Skin of body (tissue), 2 donors: ENCODE data around the gene BHMT. TPM values are rescaled to one million over a fixed set of nuclear protein-coding genes. Genes with fewer than 3 reads are reported as not detected.

Experiments
- DNase-seq: peaks from one replicate; lab custom pipeline; 2025; lab: John Stamatoyannopoulos, UW
- total RNA-seq: library from RNA; depleted of rRNA; stranded (reverse); fragments of >200 nt; gene quantifications from one replicate; pipeline ENCODE4 v1.2.3, GENCODE V29; 2014

The BHMT gene, protein sequence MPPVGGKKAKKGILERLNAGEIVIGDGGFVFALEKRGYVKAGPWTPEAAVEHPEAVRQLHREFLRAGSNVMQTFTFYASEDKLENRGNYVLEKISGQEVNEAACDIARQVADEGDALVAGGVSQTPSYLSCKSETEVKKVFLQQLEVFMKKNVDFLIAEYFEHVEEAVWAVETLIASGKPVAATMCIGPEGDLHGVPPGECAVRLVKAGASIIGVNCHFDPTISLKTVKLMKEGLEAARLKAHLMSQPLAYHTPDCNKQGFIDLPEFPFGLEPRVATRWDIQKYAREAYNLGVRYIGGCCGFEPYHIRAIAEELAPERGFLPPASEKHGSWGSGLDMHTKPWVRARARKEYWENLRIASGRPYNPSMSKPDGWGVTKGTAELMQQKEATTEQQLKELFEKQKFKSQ
- 0.39 TPM for total RNA-seq

DNA sequence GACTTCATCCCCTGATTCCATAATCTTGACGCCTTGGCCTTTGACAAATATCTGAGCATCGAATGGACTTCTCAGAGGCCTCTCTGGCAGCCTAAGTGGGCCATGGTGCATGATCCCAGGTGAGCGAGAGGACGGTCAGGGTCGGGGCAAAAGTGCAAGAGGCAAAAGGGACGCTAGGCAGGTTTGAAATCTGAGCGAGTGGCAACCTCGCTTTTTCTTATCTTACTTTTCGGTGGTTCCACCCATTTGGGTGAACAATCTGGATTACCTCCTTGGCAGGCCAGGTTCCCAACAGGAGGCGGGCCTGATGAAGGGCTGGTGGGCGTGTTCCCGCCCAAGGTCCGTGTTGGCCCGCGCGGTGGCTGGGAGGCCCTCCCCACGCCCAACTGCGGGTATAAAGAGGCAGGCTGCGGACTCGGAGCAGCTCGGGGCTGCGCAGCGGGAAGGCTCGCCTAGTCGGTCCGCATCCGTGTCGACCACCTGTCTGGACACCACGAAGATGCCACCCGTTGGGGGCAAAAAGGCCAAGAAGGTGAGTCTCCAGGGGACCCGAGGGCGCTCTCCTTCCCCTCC lies at the start of gene BHMT:
Gene BHMT (plus strand): TSS at position 423 of the 573 bp plus-strand sequence. CDS start 77 bp downstream, at position 500.
- DNase-seq, result no peak

DNA sequence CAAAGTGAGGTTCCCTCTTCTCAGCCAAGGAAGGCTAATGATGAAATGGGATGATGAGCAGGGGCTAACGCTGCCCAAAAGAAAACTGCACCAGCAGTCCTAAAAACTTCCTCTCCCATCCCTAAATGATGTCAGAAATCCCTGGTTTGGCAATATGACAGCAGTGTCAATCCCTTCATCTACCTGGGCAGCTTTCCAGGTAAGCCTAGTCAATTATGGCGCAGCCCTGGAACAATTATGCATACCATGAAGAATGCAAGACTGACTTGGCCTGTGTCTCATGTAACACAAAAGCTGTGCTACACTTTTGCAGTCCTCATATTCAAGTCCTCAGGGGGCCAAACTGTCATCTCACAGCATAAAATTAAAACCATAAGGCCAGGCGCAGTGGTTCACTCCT lies 49.2 kb upstream of the BHMT start:
- peak; percentile 15 for DNase-seq

DNA sequence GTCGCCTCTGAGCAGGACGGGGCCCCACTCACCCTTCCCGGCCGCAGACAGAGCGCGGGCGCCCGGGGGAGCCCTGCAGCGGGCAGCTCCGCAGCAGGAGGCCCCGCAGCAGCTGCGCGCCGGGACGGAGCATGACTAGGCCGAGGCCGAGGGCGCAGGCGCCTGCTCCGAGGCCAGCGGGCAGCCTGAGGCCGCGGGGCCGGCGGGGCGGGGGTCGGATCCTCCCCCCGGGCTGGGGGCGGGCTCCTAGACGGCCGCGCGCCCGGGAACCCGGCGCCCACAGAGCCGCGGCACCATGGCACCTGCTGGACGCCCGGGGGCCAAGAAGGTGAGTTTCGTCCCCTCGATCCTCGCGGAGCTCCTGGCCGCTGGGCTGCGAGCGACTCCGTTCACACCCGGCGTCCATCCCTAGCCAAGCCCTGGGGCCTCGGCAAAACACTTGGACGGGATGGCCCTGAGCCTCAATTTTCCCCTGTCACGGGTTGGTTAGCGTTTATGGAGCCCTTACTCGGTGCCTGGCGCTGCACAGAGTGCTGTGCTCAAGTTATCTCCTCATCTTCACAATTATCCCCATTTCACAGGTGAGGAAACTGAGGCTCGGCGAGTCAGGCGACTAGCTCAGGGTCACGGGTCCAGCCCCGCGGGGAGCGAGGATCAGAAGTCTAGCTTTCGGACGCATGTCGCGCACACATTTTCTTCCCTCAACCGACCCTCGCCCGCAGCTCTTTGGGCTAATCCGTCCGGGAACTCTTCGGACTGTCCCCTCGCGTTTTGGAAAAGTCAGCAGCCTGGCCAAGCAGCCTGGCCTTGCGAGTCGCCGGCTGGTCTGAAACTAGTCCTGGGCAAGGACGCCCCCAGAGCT lies 41.9 kb upstream of the BHMT start, which contains the start of the genes BHMT2 and DMGDH:
Gene BHMT2 (plus strand): TSS at position 280 of the 862 bp plus-strand sequence. CDS start 16 bp downstream, at position 296.
Gene DMGDH (minus strand): TSS at position 187 of the 862 bp plus-strand sequence. CDS start 54 bp downstream, at position 133.
- no peak for DNase-seq

DNA sequence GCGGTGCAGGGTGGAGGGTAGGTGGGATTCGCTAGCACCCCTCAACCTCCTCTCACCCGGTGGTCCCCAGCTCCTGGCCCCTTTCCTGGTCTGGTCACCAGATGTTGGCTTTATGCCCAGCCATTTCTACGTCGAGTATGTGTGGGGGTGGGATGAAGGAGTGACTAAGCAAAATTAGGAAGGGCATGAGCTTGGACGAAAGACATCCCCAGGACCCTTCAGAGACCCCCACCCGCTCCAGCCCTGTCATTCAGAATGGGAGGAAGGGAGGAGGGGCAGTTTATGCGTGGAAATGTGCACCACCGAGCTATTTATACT lies 41.3 kb upstream of the BHMT start:
- DNase-seq, result peak; percentile 11

DNA sequence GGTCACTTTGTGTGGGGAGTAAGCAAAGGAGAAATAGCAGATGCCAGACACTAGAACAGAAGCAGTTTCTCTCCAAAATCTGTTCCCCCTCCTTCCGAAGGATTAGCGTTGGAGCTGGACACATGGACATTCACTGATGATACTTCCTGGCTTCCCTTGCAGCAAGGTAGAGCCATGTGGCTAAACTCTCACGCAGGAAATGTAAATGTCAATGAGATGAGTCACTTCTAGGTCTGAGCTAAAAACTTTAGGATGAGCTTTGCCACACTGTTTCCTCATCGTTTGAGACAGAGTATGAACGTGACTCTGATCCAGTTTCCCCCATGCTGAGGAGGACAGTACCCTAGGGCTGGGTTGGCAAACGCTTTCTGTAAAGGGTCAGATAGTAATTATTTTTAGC lies 37.0 kb upstream of the BHMT start:
- DNase-seq, result no peak

DNA sequence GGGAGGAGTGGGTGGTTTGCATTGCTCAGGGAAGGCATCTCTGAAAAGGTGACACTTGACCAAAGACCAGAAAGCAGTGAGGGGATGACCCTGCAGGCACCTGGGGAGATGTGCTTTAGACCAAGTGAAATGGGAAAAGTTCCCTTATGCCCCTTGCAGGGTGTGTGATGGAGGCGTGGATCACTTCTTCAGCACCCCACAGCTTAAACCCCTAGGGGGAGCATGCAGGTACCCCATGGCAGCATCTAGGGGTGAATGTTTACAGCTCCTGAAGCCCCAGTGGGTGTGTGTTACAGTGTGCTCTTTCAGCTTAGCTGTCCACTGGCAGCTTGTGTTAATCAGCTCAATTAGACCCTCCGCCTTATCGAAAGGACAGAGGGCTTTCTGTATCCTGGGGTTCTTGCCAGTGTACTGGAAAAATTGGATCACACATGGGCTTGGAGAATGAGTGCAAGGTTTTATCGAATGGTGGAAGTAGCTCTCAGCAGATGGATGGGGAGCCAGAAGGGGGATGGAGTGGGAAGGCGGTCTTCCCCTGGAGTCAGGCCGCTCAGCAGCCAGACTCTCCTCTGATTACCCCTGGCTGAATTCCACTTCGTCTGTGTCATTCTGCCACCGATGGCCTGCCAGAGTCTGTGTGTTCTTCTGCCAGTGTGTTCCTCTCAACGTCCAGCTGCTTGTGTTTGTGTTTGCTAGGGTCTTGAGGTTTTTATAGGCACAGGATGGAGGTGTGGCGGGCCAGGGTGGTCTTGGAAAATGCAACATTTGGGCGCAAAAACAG lies 35.8 kb upstream of the BHMT start:
- DNase-seq, result no peak

DNA sequence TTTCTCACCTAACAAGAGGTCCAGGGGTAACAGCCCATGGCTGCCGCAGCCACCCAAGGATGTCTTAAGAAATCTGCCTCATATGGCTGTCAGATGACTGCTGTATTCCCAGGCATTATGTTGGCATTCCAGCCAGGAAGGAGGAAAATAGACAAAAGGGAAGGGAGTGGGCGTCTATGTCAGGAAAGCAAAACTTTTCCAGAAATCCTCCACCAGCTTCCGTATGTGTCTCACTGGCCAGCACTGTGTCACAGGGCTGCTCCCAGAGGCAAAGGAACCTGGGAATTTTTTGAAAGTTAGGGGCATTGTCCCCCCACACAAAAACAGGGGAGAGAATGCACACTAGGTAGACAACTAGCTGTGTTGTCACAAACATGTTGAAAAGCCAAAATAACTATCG lies 34.8 kb upstream of the BHMT start:
- DNase-seq, result peak; percentile 2

DNA sequence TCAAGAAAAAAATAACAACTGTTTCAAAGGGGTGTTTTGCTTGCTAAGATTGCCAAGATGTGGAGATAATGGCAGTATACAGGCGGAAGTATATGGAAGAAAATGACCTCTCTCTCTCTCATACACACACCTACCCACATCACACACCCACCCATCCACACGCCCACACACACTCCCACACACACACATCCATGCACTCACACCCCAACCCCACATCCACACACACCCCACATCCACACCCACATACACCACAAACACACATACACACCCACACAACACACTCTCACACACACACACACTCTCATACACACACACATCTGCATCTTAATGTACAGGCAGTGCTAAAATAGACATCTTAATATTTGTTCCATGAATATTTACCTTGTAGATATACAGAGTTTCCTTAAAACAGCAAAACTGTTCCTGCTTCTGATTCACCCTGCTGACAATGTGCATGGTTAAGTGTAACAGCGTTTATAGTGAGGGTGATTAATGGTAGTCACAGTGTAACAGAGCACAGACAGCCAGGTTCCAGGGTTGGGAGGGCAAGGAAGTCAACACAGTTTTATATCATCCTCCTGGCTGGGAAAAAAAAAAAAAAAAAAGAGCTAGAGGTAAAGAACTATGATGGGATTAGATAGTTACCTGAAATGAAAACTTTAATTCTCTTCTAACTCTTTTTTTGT lies 33.8 kb upstream of the BHMT start:
- DNase-seq, result no peak

DNA sequence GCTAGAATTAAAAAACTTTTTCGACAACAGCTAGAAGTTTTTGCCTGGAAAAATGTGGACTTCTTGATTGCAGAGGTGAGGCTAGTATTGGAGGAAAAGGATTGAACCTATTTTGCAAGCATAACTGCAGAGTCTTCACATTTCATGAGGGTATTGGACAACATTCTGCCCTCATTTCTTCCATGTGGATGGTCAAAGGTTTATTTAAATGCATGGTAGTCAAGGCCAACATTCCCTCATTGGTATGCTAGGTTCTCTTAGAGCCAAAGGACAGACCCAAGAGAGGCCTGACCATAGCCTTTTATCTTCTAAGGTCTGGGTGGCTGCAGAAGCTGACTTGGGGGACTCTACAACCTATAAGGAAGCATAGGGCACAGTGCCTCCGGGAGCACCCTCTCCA lies 30.8 kb upstream of the BHMT start:
- DNase-seq, result no peak

DNA sequence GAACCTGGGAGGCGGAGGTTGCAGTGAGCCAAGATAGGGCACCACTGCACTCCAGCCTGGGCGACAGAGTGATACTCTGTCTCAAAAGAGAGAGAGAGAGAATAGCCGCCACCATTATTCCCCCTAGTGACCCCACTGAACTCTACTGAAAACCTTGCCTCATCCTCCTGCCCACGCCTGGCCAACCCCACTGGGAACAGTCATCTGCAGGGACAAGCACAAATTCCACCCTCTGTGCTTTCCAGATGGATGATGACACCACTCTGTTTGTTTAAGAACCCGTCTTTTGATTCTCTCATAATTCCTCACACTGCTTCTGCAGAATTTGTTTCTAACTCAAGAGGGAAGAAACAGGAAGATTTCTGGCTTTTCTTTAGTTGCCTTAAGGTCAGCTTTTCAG lies 29.8 kb upstream of the BHMT start:
- no peak for DNase-seq

DNA sequence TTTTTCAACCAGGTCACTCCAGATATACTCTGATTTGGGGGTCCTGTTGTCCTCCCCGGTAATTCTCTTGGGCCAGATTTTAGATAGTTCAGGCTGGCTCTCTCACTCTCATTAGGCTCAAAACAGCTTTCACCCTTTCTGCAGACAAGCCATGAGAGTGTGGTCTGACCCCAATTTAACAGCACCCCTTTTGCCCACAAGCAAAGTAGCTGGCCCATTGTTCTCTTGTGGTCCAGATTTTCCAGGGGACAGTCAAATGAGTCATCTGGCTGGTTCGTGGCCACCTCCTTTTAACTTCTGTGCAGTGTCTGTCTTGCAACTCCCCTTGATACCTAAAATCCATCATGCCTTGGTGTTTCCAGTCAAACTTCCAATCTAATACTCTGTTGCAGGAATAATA lies 25.5 kb upstream of the BHMT start:
- no peak for DNase-seq

DNA sequence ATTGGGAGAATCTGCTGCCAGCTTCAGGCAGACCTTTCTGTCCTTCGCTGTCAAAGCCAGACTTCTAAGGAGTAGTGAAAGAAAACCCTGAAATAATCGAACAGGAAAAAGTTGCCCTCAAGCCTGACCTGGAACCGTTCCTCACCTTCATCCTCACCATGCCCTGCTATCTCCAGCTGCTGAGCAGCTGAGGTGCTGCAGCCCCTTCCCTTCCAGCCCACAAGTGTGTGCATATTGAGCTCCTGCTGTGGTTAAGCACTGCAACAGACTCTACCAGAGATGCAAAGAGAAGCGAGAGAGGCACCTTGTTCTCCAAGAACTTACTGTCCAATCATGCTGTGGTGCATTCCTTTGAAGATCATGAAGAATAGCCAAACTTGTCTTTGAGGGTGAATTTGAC lies 23.1 kb upstream of the BHMT start:
- DNase-seq, result no peak

DNA sequence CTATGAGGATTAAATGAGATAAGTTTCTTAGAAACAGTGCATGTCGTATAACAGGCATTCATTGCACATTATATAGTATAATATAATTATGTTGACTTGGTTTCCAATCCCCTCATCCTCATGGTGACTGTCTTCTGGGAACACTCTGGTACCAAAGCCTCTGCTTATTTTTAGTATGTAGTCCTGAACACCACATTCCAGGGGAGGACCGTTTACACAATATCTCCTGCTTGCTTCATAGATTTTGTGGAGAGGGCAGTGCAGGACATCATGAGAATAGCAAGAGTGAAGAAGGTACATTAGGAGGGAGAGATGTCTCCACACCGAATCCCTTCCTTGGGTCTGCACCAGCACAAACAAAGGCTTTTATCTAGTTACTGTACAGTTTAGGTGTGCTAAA lies 20.5 kb upstream of the BHMT start:
- DNase-seq, result no peak

DNA sequence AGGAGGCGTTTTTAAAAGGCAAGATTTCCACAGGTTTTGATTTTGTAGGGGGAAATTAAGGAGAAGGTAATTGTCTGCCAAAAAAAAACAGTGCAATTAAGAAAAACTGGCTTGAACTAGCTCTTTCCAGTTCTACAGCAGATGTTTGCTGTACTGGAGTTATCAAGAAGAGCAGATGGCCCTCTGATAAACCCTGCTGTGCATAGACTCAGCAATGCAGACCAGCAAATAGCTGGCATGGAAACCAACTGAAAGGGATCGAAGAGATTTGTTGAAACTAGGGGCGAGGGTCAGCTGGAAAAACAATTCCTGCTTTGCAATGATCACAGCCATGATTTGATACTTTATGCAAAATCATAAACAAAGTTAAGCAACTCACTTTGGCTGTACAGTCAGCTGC lies 17.8 kb upstream of the BHMT start:
- DNase-seq, result no peak

DNA sequence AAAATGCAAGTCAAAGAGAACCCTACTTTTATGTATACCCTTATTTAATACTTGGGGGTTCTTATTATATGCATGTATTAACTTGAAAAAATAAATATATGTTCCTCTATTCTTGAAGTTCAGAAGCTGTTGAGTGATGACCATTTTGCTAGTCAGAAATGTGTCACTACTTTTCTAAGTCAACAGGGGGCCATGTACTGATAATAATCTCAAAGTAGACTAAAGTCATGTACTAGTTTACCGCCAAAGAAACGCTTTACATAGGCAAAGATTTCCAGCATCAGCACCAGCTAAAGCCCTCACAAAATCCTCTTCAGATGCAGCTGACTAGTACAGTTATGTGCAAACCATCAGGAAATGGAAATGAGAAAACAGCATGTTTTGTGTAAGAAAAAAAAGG lies 5.7 kb upstream of the BHMT start:
- no peak for DNase-seq

DNA sequence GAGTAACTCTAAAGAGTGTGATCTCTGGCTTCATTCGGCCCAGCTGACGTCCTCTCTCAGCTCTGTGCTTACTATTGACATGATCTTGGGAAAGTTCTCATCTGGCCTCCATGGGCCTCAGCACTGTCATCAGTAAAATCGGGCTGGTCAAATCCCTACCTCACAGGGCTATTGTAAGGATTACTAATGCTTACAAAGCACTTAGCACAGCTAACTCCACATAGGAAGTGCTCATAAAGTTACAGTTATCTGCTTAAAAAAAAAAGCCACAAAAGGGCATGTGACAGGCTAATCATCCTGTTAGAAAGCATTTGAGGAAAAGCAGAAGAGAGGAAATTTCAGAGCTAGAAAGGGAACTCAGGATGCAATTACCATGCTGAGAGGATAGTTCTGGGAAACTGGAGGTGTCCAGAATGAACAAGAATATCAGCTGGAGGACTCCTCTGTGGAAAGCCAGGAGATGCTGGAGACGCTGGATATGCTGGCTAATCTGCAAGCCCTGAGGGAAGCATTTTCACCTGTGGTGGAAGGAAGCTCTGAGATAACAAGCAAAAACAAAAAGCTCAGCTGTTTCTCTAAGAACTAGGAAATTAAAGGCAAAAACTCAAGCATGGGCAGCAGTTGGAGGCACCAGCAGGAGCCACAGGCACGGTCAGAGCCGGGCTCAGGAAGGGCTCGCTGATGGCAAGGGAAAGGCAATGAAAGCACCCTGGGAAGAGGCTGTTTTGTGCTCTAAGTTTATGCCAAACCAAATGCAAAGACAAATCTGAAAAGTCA lies 4.4 kb upstream of the BHMT start:
- DNase-seq, result peak; percentile 1

DNA sequence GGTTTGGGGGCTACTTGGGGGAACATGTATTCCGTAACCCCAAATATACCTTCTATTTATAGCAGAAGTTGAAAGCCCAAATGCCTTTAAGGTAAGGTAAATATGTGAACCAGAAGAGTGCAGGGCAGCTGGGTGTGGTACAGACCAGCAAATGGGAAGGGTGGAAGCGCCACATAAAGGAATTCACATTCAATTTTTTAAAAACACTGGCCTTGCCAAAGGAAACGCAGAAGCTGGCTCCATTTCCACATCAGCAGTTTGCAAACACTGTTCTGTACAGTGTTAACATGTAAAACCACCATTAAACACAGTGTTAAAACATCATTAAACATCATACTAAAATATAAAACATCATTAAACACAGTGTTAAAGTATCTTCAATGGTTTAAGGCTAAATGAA lies 3.5 kb upstream of the BHMT start:
- DNase-seq, result no peak

DNA sequence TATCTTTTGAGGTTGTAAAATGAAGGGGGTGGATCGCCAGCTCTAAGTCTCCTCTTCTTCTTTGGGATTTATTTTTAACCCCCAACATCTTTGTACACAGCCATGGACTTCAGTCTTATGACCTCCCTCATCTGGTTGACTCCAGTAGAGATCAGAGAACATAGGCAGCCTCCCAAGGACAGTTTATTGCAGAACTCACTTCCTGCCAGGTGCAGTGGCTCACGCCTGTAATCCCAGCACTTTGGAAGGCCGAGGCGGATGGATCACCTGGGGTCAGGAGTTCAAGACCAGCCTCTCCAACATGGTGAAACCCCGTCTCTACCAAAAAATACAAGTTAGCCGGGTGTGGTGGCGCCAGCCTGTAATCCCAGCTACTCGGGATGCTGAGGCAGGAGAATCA lies 2.8 kb upstream of the BHMT start:
- no peak for DNase-seq

DNA sequence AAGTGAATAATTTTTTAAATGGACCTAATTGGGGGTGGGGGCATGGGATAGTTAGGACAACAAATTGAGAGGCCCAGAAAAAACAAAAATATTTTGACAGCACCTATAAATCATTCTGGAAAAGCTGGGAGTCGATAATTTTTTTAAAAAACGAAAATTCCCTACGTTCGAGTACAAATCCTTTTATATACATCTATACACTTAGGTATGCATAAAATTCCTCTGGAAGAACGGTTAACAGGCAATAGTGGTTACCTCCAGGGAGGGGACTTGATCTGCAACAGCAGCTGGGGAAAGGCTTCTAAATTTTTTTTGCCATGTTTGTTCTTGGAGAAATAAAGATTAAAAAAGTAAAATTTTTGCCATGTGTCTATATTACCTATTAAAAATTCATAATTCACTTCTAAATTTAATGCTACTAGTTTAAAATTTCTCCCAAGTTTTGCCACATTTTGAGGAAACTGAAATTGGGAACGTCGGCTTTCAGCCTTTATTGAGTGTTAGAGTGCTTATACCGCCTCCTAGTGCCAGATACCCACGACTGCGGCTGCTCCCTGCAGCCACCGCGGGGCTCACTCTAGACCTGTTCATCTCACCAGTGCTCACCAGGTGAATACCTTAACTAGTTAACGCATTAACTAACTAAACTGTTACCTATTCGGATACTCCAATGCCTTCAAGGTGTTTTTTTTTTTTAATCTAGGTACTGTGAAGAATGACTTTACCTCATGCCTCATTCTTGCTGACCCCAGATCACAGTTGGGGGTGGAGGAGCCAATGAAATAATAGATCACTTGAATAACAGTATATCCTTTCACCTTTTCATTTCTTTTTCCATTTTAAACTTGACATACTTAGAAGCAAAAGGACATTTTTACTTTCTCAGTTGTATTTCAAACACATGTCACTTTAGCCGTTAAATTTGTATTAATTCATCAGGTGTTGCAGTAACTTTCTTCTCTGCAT lies 1.8 kb upstream of the BHMT start:
- no peak for DNase-seq
